IMR-90 (cell line): ENCODE results near the gene RHBDL1. TPM values are rescaled to one million over a fixed set of nuclear protein-coding genes. Genes with fewer than 3 reads are reported as not detected.

Experiments
- ATAC-seq: fragments of 200-7000 bp; cut with Tn5 transposase; 2 replicates; pipeline ENCODE4 v1.9.1; 2020; ENCODE audit warnings: low read depth, mild to moderate bottlenecking, moderate library complexity
- BruUV-seq: library from RNA; stranded (reverse); fragments of 400-500 nt; replicated peaks from 2 replicates; lab custom pipeline; 2021; lab: Mats Ljungman, UMichigan
- CTCF ChIA-PET: fragments of 300-600 bp; formaldehyde crosslinking; extraction: SDS; loops from one replicate; lab custom pipeline; 2021; ENCODE audit warnings: antibody characterized with exemption; lab: Yijun Ruan, JAX
- POLR2A ChIA-PET: fragments of 300-600 bp; sonication (Branson Sonifier 250); formaldehyde crosslinking; loops from one replicate; lab custom pipeline; 2022; ENCODE audit warnings: antibody characterized with exemption; ENCODE audit not compliant: unreplicated experiment; lab: Charles Lee
- DNase-seq: peaks from one replicate; pipeline ENCODE4 v3.0.0; 2013
- H2AFZ ChIP-seq: replicated peaks from 2 replicates; pipeline ENCODE3; 2013; ENCODE audit warnings: low read length, mild to moderate bottlenecking; ENCODE audit not compliant: poor library complexity
- H2AK5ac ChIP-seq: 2 replicates; pipeline ENCODE4 v1.6.1; 2013; ENCODE audit warnings: low read depth, low read length, inconsistent platforms
- H2AK9ac ChIP-seq: replicated peaks from 2 replicates; pipeline ENCODE3; 2013; ENCODE audit warnings: mild to moderate bottlenecking, low read depth, low read length, moderate library complexity; ENCODE audit not compliant: poor library complexity
- H2BK120ac ChIP-seq: 2 replicates; pipeline ENCODE4 v1.6.1; 2013; ENCODE audit warnings: low read depth, low read length, inconsistent platforms
- H2BK15ac ChIP-seq: 3 replicates; pipeline ENCODE4 v1.6.1; 2013; ENCODE audit warnings: low read depth, low read length, inconsistent platforms
- H2BK20ac ChIP-seq: 2 replicates; pipeline ENCODE4 v1.6.1; 2013; ENCODE audit warnings: low read depth, mild to moderate bottlenecking, inconsistent platforms, low read length, moderate library complexity
- H2BK5ac ChIP-seq: 2 replicates; pipeline ENCODE4 v1.6.1; 2013; ENCODE audit warnings: mild to moderate bottlenecking, low read depth, low read length, inconsistent platforms; ENCODE audit not compliant: poor library complexity, severe bottlenecking
- H3K14ac ChIP-seq: replicated peaks from 2 replicates; pipeline ENCODE4 v1.6.1; 2013; ENCODE audit warnings: low read depth, low read length, inconsistent platforms
- H3K18ac ChIP-seq: 2 replicates; pipeline ENCODE4 v1.6.1; 2013; ENCODE audit warnings: low read depth, low read length, control low read depth
- H3K23ac ChIP-seq: 2 replicates; pipeline ENCODE4 v1.6.1; 2013; ENCODE audit warnings: low read depth, low read length, inconsistent platforms
- H3K27ac ChIP-seq: 2 replicates; pipeline ENCODE4 v1.5.1; 2013; ENCODE audit warnings: mild to moderate bottlenecking, control low read depth, low read length; ENCODE audit not compliant: insufficient read depth
- H3K27me3 ChIP-seq: 2 replicates; pipeline ENCODE4 v1.6.1; 2013; ENCODE audit warnings: low read length; ENCODE audit not compliant: control insufficient read depth, insufficient read depth
- H3K36me3 ChIP-seq: 2 replicates; pipeline ENCODE4 v1.6.1; 2013; ENCODE audit warnings: low read length, mixed read lengths; ENCODE audit not compliant: control insufficient read depth, insufficient read depth
- H3K4ac ChIP-seq: 2 replicates; pipeline ENCODE4 v1.6.1; 2013; ENCODE audit warnings: low read depth, low read length, inconsistent platforms
- H3K4me1 ChIP-seq: 2 replicates; pipeline ENCODE4 v1.6.1; 2013; ENCODE audit warnings: low read length, mixed read lengths; ENCODE audit not compliant: control insufficient read depth, insufficient read depth
- H3K4me2 ChIP-seq: 2 replicates; pipeline ENCODE4 v1.6.1; 2013; ENCODE audit warnings: low read depth, mild to moderate bottlenecking, control low read depth, low read length, moderate library complexity
- H3K4me3 ChIP-seq: 2 replicates; pipeline ENCODE4 v1.5.1; 2013; ENCODE audit warnings: low read depth, mild to moderate bottlenecking, control low read depth, low read length, moderate library complexity; ENCODE audit not compliant: insufficient read depth
- H3K56ac ChIP-seq: 2 replicates; pipeline ENCODE4 v1.6.1; 2013; ENCODE audit warnings: low read length, inconsistent platforms; ENCODE audit not compliant: insufficient read depth; ENCODE audit errors: extremely low read depth
- H3K79me1 ChIP-seq, 2 experiments: 2 replicates each; pipeline ENCODE4 v1.6.1; 2013; ENCODE audit warnings: low read length in 2 of 2, inconsistent platforms in 1 of 2, low read depth in 1 of 2
- H3K9ac ChIP-seq: 2 replicates; pipeline ENCODE4 v1.6.1; 2013; ENCODE audit warnings: low read depth, low read length, control low read depth
- H3K9me1 ChIP-seq: 2 replicates; pipeline ENCODE4 v1.6.1; 2013; ENCODE audit warnings: low read length, inconsistent platforms; ENCODE audit not compliant: insufficient read depth
- H3K9me3 ChIP-seq: 2 replicates; pipeline ENCODE4 v1.6.1; 2013; ENCODE audit warnings: low read length; ENCODE audit not compliant: control insufficient read depth, insufficient read depth
- H4K20me1 ChIP-seq: 2 replicates; pipeline ENCODE4 v1.6.1; 2013; ENCODE audit warnings: low read length, inconsistent platforms; ENCODE audit not compliant: insufficient read depth
- H4K5ac ChIP-seq: 2 replicates; pipeline ENCODE4 v1.6.1; 2013; ENCODE audit warnings: mild to moderate bottlenecking, low read depth, low read length, control low read depth
- H4K8ac ChIP-seq, 2 experiments: 2 replicates each; pipeline ENCODE4 v1.6.1; 2013; ENCODE audit warnings: low read depth in 2 of 2, low read length in 2 of 2, control low read depth in 1 of 2, inconsistent platforms in 1 of 2
- H4K91ac ChIP-seq: 2 replicates; pipeline ENCODE4 v1.6.1; 2013; ENCODE audit warnings: low read depth, low read length, inconsistent platforms; ENCODE audit not compliant: insufficient read depth
- BHLHE40 ChIP-seq: fragments of 150-350 bp; IDR thresholded peaks from 2 replicates; pipeline ENCODE4 v1.6.1; 2016; ENCODE audit warnings: mild to moderate bottlenecking, low read depth, low read length
- CEBPB ChIP-seq: IDR thresholded peaks from 2 replicates; pipeline ENCODE4 v1.6.1; 2012; ENCODE audit warnings: low read depth, low read length, improper control_type of control experiment
- ELK1 ChIP-seq: fragments of 150-350 bp; IDR thresholded peaks from 2 replicates; pipeline ENCODE4 v1.6.1; 2016; ENCODE audit warnings: low read depth, mild to moderate bottlenecking, low read length, moderate library complexity, borderline replicate concordance
- MAZ ChIP-seq: IDR thresholded peaks from 2 replicates; pipeline ENCODE4 v1.6.1; 2012; ENCODE audit warnings: low read depth, mild to moderate bottlenecking, low read length, improper control_type of control experiment, moderate library complexity, borderline replicate concordance
- MXI1 ChIP-seq: IDR thresholded peaks from 2 replicates; pipeline ENCODE4 v1.6.1; 2012; ENCODE audit warnings: low read depth, mild to moderate bottlenecking, low read length, moderate library complexity, borderline replicate concordance
- POLR2A ChIP-seq: IDR thresholded peaks from 2 replicates; pipeline ENCODE4 v1.6.1; 2012; ENCODE audit warnings: mild to moderate bottlenecking, low read depth, low read length
- RAD21 ChIP-seq: IDR thresholded peaks from 2 replicates; pipeline ENCODE4 v1.6.1; 2012; ENCODE audit warnings: low read length, improper control_type of control experiment
- RCOR1 ChIP-seq: IDR thresholded peaks from 2 replicates; pipeline ENCODE4 v1.6.1; 2012; ENCODE audit warnings: mild to moderate bottlenecking, low read length, improper control_type of control experiment; ENCODE audit not compliant: insufficient replicate concordance
- RFX5 ChIP-seq: IDR thresholded peaks from 2 replicates; pipeline ENCODE4 v1.8.0; 2012; ENCODE audit warnings: low read depth, mild to moderate bottlenecking, low read length, moderate library complexity
- SMC3 ChIP-seq: fragments of 150-350 bp; IDR thresholded peaks from 2 replicates; pipeline ENCODE4 v1.6.1; 2016; ENCODE audit warnings: low read depth, mild to moderate bottlenecking, antibody characterized with exemption, low read length, moderate library complexity
- USF2 ChIP-seq: fragments of 150-350 bp; IDR thresholded peaks from 2 replicates; pipeline ENCODE4 v1.6.1; 2017; ENCODE audit warnings: mild to moderate bottlenecking, antibody characterized with exemption, low read length, low read depth
- WGBS, 2 experiments: methylation state at CpG; one replicate each; pipeline versions ENCODE4 v1.1.5 to v1.1.7; 2013; ENCODE audit warnings: missing lambda C conversion rate in 2 of 2; ENCODE audit not compliant: insufficient read length in 1 of 2; ENCODE audit errors: extremely low coverage in 2 of 2; 5-methylcytosine and 5-hydroxymethylcytosine counted together
- dilution Hi-C: fragments of 300-500 bp; cut with HindIII; formaldehyde crosslinking; loops from one replicate; pipeline ENCODE4 v1.14.3; 2018; ENCODE audit warnings: low sequenced_read_pairs; ENCODE audit not compliant: unreplicated experiment
- in situ Hi-C: fragments of 300-500 bp; cut with MboI; formaldehyde crosslinking; loops from 3 replicates; pipeline ENCODE4 v1.14.3; 2019; ENCODE audit warnings: low sequenced_read_pairs, inconsistent platforms, mixed read lengths
- intact Hi-C: fragments of 100-400 bp; cut with micrococcal nuclease; formaldehyde crosslinking; loops from 2 replicates; pipeline ENCODE4 v1.10.0; 2022
- polyA plus RNA-seq, 3 experiments: library from polyadenylated mRNA; depleted of rRNA; stranded (reverse); fragments of >200 nt; gene quantifications; 2 replicates each; pipeline ENCODE4 v1.2.3, GENCODE V29; 2012; ENCODE audit warnings: low replicate concordance in 1 of 3
- total RNA-seq: library from RNA; depleted of rRNA; stranded (reverse); fragments of >200 nt; gene quantifications from 2 replicates; pipeline ENCODE4 v1.2.3, GENCODE V29; 2012
- TF ChIP-seq, protein P1 (sequence below): conservative IDR thresholded peaks from 2 replicates; pipeline ENCODE4 v1.5.1; 2012; ENCODE audit warnings: mild to moderate bottlenecking, low read depth, low read length, improper control_type of control experiment

The RHBDL1 gene
- total and polyA plus RNA-seq, 2 of the 4 experiments (the other 2 are of a cell fraction) = 0.72 to 4.1 TPM

- 21% methylated on average over 6 of the region's 23 CpGs; no CpG with 5 or more reads in 1 of the 2 experiments for WGBS, 2 experiments
- Histone ChIP-seq H3K4ac (no peak within 1 kb of the TSS), H3K27me3 (no peaks in the 10 kb centered on the region), H3K18ac (no peak within 1 kb of the TSS), H3K56ac (no peak within 1 kb of the TSS), H3K9ac (no peak within 1 kb of the TSS), H3K79me1 (peaks cover 3 to 29% of the 10 kb centered on the region in 2 experiments; a peak in 2 of 4 replicates), H2AK5ac (no peak within 1 kb of the TSS), H3K4me2 (no peak within 1 kb of the TSS; the same call in 1 of the 2 replicates), H4K8ac (no peak within 1 kb of the TSS), H2AK9ac (peak within 1 kb of the TSS; percentile 81), H4K91ac (no peak within 1 kb of the TSS), H2BK20ac (no peak within 1 kb of the TSS), H2BK15ac (no peak within 1 kb of the TSS), H2AFZ (peak within 1 kb of the TSS; percentile 32), H3K23ac (no peak within 1 kb of the TSS), H3K14ac (no peak within 1 kb of the TSS), H3K4me3 (no peak within 1 kb of the TSS), H3K9me1 (no peaks in the 10 kb centered on the region; the same call in 1 of the 2 replicates), H3K4me1 (peaks cover 32% of the 10 kb centered on the region), H3K36me3 (peaks cover 17% of the 10 kb centered on the region; the same call in 1 of the 2 replicates), H4K20me1 (peaks cover 3% of the 10 kb centered on the region; the same call in 1 of the 2 replicates), H2BK120ac (0 out of 2 replicates have a peak within 1 kb of the TSS, but pooled peaks have one; percentile 4), H4K5ac (no peak within 1 kb of the TSS), H2BK5ac (no peak within 1 kb of the TSS), H3K9me3 (no peaks in the 10 kb centered on the region), H3K27ac (no peak within 1 kb of the TSS)
- DNase-seq (no peak), ATAC-seq (no peak)
- ChIA-PET CTCF (no interaction called here), POLR2A (no interaction called here)
- in situ Hi-C loops (no loop called here), dilution Hi-C loops (no loop called here), intact Hi-C loops (no loop called here)
- BruUV-seq = no TSS peak
- TF ChIP-seq MAZ (no peak), BHLHE40 (no peak), POLR2A (no peak), USF2 (no peak), RCOR1 (no peak), RAD21 (no peak), RFX5 (no peak), ELK1 (no peak), CEBPB (no peak), SMC3 (no peak), MXI1 (no peak)
- TF ChIP-seq, protein P1, sequence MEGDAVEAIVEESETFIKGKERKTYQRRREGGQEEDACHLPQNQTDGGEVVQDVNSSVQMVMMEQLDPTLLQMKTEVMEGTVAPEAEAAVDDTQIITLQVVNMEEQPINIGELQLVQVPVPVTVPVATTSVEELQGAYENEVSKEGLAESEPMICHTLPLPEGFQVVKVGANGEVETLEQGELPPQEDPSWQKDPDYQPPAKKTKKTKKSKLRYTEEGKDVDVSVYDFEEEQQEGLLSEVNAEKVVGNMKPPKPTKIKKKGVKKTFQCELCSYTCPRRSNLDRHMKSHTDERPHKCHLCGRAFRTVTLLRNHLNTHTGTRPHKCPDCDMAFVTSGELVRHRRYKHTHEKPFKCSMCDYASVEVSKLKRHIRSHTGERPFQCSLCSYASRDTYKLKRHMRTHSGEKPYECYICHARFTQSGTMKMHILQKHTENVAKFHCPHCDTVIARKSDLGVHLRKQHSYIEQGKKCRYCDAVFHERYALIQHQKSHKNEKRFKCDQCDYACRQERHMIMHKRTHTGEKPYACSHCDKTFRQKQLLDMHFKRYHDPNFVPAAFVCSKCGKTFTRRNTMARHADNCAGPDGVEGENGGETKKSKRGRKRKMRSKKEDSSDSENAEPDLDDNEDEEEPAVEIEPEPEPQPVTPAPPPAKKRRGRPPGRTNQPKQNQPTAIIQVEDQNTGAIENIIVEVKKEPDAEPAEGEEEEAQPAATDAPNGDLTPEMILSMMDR = no peak
These were observed 44.6 kb upstream of the RHBDL1 start, which contains the start of gene WFIKKN1 for GRCh38 chr16:630815-631405. WFIKKN1 (plus strand) TSS chr16:630985; CDS start chr16:631254, 269 bp downstream.
